ENCODE measurements around the gene FHIP1A. TPM values are rescaled to one million over a fixed set of nuclear protein-coding genes. Genes with fewer than 3 reads are reported as not detected.
A peak's percentile ranks its signal among the peaks of the same experiment; 100 is the strongest.

Gene FHIP1A
- total RNA-seq: 20.8 and 25.2 TPM in 2 replicates

GRCh38 chr4:151408630-151409469 lies at the start of gene FHIP1A:
Gene FHIP1A (plus strand): TSS chr4:151409176. CDS start chr4:151566260, 157,084 bp downstream.
- TF ChIP-seq CTCF (IDR thresholded peaks at IDR 0.05; ENCODE audit: insufficient read depth, low read length, severe bottlenecking): peak; percentile 27
- no peak for FAIRE-seq
- Histone ChIP-seq H3K36me3 (ENCODE audit: control insufficient read depth, insufficient read depth, low read length) (no peaks in the 10 kb centered on the region), H3K4me3 (ENCODE audit: low read depth, low read length) (peak within 1 kb of the TSS; percentile 83), H3K27me3 (ENCODE audit: control insufficient read depth, insufficient read depth, low read length) (no peaks in the 10 kb centered on the region)
- DNase-seq (ENCODE audit: low read depth): peak; percentile 90

GRCh38 chr4:151359576-151359975 lies 49.4 kb upstream of the FHIP1A start:
- no peak for DNase-seq (ENCODE audit: low read depth)
- no peak for TF ChIP-seq CTCF (IDR thresholded peaks at IDR 0.05; ENCODE audit: insufficient read depth, low read length, severe bottlenecking)
- FAIRE-seq: no peak
- H3K4me3 ChIP-seq (ENCODE audit: low read depth, low read length): no peak overlapping the region
- H3K27me3 ChIP-seq (ENCODE audit: control insufficient read depth, insufficient read depth, low read length): no peaks in the 10 kb centered on the region
- H3K36me3 ChIP-seq (ENCODE audit: control insufficient read depth, insufficient read depth, low read length): no peaks in the 10 kb centered on the region

- Histone ChIP-seq H3K27me3 (ENCODE audit: control insufficient read depth, insufficient read depth, low read length) (no peaks in the 10 kb centered on the region), H3K4me3 (ENCODE audit: low read depth, low read length) (no peak overlapping the region), H3K36me3 (ENCODE audit: control insufficient read depth, insufficient read depth, low read length) (no peaks in the 10 kb centered on the region)
- TF ChIP-seq CTCF (IDR thresholded peaks at IDR 0.05; ENCODE audit: insufficient read depth, low read length, severe bottlenecking): no peak
- DNase-seq (ENCODE audit: low read depth) (no peak), FAIRE-seq (no peak)
Observed at GRCh38 chr4:151361126-151361525, 47.9 kb upstream of the FHIP1A start.

- Histone ChIP-seq H3K27me3 (ENCODE audit: control insufficient read depth, insufficient read depth, low read length) (no peaks in the 10 kb centered on the region), H3K4me3 (ENCODE audit: low read depth, low read length) (no peak overlapping the region), H3K36me3 (ENCODE audit: control insufficient read depth, insufficient read depth, low read length) (no peaks in the 10 kb centered on the region)
- FAIRE-seq (no peak), DNase-seq (ENCODE audit: low read depth) (no peak)
- TF ChIP-seq CTCF (IDR thresholded peaks at IDR 0.05; ENCODE audit: insufficient read depth, low read length, severe bottlenecking): no peak
Observed at GRCh38 chr4:151361966-151362365, 47.0 kb upstream of the FHIP1A start.

GRCh38 chr4:151362404-151363164 lies 46.4 kb upstream of the FHIP1A start:
- Histone ChIP-seq H3K27me3 (ENCODE audit: control insufficient read depth, insufficient read depth, low read length) (no peaks in the 10 kb centered on the region), H3K36me3 (ENCODE audit: control insufficient read depth, insufficient read depth, low read length) (no peaks in the 10 kb centered on the region), H3K4me3 (ENCODE audit: low read depth, low read length) (no peak overlapping the region)
- DNase-seq (ENCODE audit: low read depth) (peak; percentile 76), FAIRE-seq (no peak)
- TF ChIP-seq CTCF (IDR thresholded peaks at IDR 0.05; ENCODE audit: insufficient read depth, low read length, severe bottlenecking): peak; percentile 95

Measured in bronchial epithelial cell (primary cell).